GM12874 (cell line): ENCODE measurements around the gene TMA7.

ENCODE experiments used
- TF ChIP-seq, protein P1 (sequence below): IDR thresholded peaks from 2 replicates; pipeline ENCODE4 v1.5.1; 2011; ENCODE audit warnings: low read depth, mild to moderate bottlenecking, control low read depth, low read length, moderate library complexity; ENCODE audit not compliant: insufficient read depth

The TMA7 gene

DNA sequence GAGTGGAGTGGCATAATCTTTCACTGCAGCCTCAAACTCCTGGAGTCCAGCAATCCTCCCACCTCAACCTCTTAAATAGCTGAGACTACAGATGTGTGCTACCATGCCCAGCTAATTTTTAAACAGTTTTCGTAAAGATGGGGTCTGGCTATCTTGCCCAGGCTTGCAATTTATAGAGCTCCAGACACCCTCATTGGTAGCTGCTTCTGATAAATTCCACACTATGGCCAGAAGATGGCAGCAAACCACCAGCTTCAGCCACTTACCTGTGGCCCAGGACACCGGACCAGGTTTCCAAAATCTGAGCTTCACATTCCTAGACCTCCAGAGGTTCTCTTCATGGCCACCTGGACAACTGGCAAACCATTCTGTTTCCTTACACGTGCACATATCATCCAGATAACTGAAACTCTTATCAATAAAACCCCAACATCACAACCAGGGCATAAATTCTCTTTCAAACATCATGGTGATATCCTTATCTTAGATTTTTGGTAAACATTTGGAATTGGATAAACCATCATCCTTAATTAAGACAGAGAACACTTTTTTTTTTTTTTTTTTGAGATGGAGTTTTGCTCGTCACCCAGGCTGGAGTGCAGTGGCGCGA is 39.1 kb upstream of the TMA7 start:
- TF ChIP-seq, protein P1, sequence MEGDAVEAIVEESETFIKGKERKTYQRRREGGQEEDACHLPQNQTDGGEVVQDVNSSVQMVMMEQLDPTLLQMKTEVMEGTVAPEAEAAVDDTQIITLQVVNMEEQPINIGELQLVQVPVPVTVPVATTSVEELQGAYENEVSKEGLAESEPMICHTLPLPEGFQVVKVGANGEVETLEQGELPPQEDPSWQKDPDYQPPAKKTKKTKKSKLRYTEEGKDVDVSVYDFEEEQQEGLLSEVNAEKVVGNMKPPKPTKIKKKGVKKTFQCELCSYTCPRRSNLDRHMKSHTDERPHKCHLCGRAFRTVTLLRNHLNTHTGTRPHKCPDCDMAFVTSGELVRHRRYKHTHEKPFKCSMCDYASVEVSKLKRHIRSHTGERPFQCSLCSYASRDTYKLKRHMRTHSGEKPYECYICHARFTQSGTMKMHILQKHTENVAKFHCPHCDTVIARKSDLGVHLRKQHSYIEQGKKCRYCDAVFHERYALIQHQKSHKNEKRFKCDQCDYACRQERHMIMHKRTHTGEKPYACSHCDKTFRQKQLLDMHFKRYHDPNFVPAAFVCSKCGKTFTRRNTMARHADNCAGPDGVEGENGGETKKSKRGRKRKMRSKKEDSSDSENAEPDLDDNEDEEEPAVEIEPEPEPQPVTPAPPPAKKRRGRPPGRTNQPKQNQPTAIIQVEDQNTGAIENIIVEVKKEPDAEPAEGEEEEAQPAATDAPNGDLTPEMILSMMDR = peak; percentile 71

DNA sequence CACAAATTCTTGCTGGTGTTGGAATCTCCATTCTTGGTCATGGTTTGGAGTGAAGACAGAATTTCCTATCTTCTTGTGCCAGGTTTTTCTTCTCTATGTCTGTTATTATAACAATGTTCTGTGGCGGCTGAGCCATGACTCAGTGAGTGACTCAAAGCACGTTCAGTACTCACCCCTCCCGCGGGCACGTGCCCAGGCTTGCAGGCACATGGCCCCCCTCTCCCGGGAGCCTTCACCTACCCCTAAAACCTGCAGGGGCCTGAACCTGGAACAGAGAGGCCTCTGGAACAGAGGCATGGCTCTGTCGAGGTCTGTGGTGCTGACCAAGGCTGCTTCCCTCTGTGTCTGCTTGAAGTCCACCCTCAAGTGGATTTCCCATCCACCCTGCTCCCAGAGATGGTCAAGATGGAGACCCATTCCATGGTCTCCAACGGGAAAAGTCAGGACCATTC is 37.8 kb upstream of the TMA7 start:
- TF ChIP-seq, protein P1 = no peak

DNA sequence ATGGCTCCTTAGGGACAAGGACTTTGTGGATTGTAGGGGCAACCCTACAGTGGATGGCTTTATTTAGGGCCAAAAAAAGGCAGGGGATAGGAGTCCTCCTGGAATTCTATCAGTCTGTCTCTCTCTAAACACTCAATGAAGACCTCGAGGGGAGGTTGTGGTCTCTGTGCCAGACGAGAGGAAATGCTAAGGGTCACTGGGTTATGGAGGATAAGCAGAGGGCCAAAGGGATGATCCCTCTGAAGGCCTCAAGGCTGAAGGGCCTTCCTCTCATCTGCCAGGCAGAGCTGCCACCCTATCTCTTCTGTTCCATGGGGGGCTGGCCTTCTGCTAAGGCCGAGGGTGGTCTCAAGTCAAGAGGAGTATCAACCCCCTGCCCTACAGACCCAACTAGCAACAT is 37.1 kb upstream of the TMA7 start:
- TF ChIP-seq, protein P1 = no peak

DNA sequence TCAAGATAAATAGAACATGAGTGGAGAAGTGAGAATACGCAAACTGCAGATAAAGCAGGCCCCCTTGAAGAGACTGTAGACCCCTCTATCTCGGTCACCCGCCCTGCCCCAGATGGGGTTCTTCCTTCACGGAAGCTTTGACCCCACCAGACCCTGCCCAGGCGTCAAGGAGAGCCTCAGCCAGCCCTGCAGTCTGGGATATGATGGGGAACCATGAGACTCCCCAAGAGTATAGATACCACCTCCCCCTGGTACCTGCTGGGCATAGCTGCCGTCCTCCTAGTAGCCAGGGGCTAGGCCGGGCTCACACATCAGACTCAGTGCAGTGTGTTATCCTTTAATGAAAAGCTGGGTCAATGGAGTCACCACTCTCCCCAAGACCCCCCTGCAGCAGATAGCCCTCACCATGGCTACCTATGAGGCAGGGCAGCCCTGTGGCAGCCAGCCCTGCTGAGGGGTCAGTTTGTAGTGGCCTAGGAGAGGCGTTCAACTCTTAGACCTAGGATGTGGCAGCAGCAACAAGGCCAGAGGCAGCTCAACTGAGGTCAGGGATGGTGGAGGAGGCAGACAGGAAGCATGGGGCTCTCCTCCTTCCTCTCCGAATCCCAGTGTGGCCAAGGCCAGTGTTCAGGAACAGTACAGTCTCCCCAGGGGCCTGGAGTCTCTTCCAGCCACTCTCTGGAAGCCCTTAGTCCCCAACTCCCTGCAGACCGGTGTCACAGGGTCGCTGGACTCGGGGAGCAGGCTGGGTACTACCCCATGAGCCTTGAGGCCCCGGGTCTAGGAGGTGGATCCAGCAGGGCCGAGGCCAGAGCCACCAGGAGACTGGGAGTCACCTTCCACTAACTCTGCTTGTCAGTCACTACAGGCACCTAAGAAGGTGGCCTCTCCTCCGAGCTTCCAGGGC is 36.3 kb upstream of the TMA7 start:
- TF ChIP-seq, protein P1 = no peak

DNA sequence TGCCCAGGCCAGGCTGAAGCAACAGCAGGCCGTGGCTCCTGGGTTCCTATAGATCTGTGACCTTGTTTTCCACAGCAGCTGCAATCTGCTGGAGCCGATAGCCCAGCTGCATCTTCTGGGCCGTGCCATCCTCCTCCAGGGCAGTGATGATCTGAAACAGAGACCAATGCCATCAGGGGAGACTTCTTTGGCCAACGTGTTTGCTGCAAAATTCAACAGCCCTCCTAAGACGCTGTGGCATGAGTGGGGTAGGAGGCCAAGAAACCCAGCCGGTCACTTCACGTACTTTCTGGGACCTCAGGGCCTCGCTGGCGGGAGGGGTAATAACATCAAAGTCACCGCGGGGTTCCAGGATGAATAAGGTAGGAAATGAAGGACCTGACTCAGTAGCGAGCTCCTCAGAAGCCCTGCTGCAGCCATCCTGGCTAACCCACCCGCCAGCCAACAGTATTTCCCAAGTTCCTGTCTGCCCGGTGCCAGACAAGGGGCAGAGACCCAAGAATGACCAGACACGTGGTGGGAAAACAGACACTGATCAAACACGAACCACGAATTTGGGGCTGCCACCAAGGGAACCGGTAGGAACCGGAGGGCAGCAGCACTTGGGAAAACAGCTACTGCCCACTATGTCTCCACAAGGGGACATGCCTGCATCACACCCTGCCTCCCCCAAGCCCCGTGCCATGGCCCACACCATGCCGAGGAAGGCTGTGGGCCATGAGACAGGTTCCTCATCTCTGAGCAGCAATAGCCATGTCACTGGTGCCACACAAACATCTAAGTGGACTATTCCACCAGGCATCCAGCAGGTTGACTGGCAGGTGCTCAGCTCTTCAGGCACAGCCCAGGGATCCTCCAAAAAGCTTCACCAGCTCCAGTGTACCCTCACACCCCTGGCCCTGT is 35.4 kb upstream of the TMA7 start:
- TF ChIP-seq, protein P1 = no peak

DNA sequence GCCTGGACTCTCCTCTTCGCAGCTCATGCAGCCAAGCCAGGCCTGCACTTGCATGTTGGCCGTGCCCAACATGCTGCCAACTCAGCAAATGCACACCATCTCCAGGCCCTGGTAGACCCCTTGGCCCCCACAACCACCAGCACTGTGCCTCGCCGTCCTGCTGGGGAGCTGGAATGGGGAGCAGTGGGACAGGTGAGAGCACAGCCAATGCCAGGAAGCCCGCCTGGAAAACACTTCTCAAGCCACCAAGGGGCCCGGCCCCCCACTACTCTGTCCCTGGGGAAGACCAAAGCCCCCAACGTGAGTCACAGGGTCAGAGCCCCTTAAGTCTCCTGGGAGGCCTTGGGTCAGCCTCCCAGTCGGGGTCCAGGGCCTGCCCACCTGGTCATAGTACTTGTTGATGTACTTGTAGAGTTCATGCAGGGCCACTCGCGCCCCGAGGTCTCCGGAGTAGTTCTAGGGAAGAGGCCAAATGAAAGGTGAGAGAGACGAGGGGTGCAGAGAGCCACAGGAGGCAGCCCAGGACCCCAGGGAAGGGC is 34.6 kb upstream of the TMA7 start:
- TF ChIP-seq, protein P1 = no peak
